ENCODE data around the gene PALM. TPM values are rescaled to one million over a fixed set of nuclear protein-coding genes. Genes with fewer than 3 reads are reported as not detected.

The PALM gene
- total RNA-seq, 1 experiment from 2014 or later = 43.7 TPM

- H2AFZ ChIP-seq (ENCODE audit: low read depth, low read length, poor library complexity, severe bottlenecking) = no peak overlapping the region
- no peaks in the 10 kb centered on the region for H3K27me3 ChIP-seq (ENCODE audit: insufficient read depth, low read length)
- CTCF ChIA-PET = no interaction called here
- ATAC-seq = no peak
- RAD21 ChIA-PET (ENCODE audit: low non-redundant PET in 1 of 2, low total read pairs in 2 of 2, uncharacterized antibody in 2 of 2, unreplicated experiment in 2 of 2) = interaction anchor here in 1 of 2 experiments (0.6 kb wide), 1 partner anchor 38 kb away, joined by 3 read pairs; no protein-coding TSS in a partner anchor
- no peak for DNase-seq (ENCODE audit: low read depth, low spot score)
- H3K9me3 ChIP-seq (ENCODE audit: control insufficient read depth in 1 of 2, insufficient read depth in 1 of 2, low read depth in 1 of 2, low read length in 2 of 2) = no peaks in the 10 kb centered on the region
- no peak overlapping the region for H3K4me2 ChIP-seq (ENCODE audit: low read length)
- intact Hi-C loops (cut with micrococcal nuclease) = loop anchor here (10.0 kb wide), 1 partner anchor 453 kb away; the partner anchor contains the start of genes ATP5F1D and MIDN
- no peaks in the 10 kb centered on the region for H4K20me1 ChIP-seq (ENCODE audit: insufficient read depth)
- TF ChIP-seq EGR1 (IDR thresholded peaks at IDR 0.05; ENCODE audit: low read depth) (no peak), EZH2phosphoT487 (IDR thresholded peaks at IDR 0.05; ENCODE audit: borderline replicate concordance) (no peak), SP1 (IDR thresholded peaks at IDR 0.05; ENCODE audit: low read depth) (no peak), ZFX (IDR thresholded peaks at IDR 0.05) (no peak), POLR2A (IDR thresholded peaks at IDR 0.05; ENCODE audit: borderline replicate concordance, extremely low read depth, insufficient read depth, insufficient read length) (no peak), CTCF (IDR thresholded peaks at IDR 0.05 in 2 of 3, conservative IDR thresholded peaks at IDR 0.05 in 1 of 3; ENCODE audit: borderline replicate concordance in 1 of 3, insufficient read depth in 1 of 3, low read depth in 2 of 3, low read length in 2 of 3) (no peak), YY1 (IDR thresholded peaks at IDR 0.05; ENCODE audit: extremely low read depth, insufficient replicate concordance, low read depth, low read length) (no peak), JUND (IDR thresholded peaks at IDR 0.05) (no peak), REST (IDR thresholded peaks at IDR 0.05; ENCODE audit: low read depth) (no peak), MAX (IDR thresholded peaks at IDR 0.05) (no peak), SRF (IDR thresholded peaks at IDR 0.05; ENCODE audit: low read depth) (no peak), FOSL1 (IDR thresholded peaks at IDR 0.05; ENCODE audit: low read depth) (no peak), TCF7L2 (IDR thresholded peaks at IDR 0.05; ENCODE audit: borderline replicate concordance, extremely low read depth, insufficient read depth, insufficient read length) (no peak), POLR2AphosphoS5 (IDR thresholded peaks at IDR 0.05; ENCODE audit: low read depth, low read length) (no peak), ZNF274 (IDR thresholded peaks at IDR 0.05; ENCODE audit: low read depth, low read length) (no peak), CBX3 (IDR thresholded peaks at IDR 0.05; ENCODE audit: low read depth) (no peak), ELF1 (IDR thresholded peaks at IDR 0.05; ENCODE audit: borderline replicate concordance, low read depth) (no peak)
- H3K4me1 ChIP-seq (ENCODE audit: control insufficient read depth in 1 of 2, insufficient read depth in 2 of 2, low read length in 2 of 2) = peaks cover 0 to 7% of the 10 kb centered on the region in 2 experiments; a peak in 1 of 4 replicates
- H3K79me2 ChIP-seq (ENCODE audit: insufficient read depth, low read length) = no peaks in the 10 kb centered on the region
- POLR2A ChIA-PET = no interaction called here
- H3K9ac ChIP-seq (ENCODE audit: low read length) = no peak overlapping the region
- no peak overlapping the region for H3K27ac ChIP-seq (ENCODE audit: low read depth, low read length)
- no peaks in the 10 kb centered on the region for H3K9me2 ChIP-seq (ENCODE audit: insufficient read depth)
- H3K36me3 ChIP-seq (ENCODE audit: control insufficient read depth in 1 of 2, insufficient read depth in 2 of 2, low read length in 2 of 2) = no peaks in the 10 kb centered on the region
- BruUV-seq (replicated peaks) = no TSS peak
- H3K4me3 ChIP-seq (replicated peaks in 1 of 2; ENCODE audit: low read depth in 1 of 2, low read length in 2 of 2) = no peak overlapping the region
Measured at GRCh38 chr19:791567-792305, 83.0 kb downstream of the PALM start.
